GM21786 (cell line): ENCODE results near the gene CPT1B.
"Not testable (repeated sequence)": the region's sequence is repeated elsewhere in the genome, so short reads cannot be mapped to it uniquely, and the experiment has no call there.

ENCODE experiments used
- ATAC-seq: cut with Tn5 transposase; IDR thresholded peaks from one replicate; pipeline ENCODE4 v1.9.1; 2021; ENCODE audit not compliant: unreplicated experiment

The CPT1B gene

DNA sequence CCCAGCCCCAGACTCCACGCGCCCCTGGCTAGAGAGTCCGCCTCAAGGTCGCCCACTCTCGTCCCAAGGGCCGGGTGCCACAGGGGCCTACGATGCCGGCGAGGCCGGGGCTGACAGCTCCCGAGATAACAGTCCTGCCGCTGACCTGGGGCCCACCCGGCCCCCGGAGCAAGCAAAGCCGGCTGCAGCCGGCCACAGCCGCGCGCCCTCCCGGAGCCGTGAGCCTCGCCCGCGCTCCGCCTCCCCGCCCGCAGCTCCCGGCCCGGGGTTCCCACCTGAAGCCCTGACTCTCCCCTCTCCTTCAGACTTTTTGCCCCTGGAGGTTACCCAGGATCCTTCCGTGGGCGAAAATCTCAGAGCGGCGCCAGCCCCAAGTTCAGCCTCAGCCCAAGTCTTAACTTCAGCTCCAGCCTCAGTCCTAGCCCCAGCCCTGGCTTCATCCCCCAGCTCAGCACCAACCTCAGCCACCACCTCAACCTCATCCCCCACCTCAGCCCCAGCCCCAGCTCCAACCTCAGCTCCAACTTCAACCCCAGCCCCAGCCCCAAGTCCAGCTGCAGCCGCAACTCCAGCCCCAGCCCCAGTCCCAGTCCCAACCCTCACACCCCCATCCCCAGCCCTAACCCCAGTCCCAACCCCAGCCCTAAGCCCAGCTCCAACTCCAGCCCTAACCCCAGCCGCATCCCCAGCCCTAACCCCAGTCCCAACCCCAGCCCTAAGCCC is 30.8 kb downstream of the CPT1B start:
- ATAC-seq: no peak

DNA sequence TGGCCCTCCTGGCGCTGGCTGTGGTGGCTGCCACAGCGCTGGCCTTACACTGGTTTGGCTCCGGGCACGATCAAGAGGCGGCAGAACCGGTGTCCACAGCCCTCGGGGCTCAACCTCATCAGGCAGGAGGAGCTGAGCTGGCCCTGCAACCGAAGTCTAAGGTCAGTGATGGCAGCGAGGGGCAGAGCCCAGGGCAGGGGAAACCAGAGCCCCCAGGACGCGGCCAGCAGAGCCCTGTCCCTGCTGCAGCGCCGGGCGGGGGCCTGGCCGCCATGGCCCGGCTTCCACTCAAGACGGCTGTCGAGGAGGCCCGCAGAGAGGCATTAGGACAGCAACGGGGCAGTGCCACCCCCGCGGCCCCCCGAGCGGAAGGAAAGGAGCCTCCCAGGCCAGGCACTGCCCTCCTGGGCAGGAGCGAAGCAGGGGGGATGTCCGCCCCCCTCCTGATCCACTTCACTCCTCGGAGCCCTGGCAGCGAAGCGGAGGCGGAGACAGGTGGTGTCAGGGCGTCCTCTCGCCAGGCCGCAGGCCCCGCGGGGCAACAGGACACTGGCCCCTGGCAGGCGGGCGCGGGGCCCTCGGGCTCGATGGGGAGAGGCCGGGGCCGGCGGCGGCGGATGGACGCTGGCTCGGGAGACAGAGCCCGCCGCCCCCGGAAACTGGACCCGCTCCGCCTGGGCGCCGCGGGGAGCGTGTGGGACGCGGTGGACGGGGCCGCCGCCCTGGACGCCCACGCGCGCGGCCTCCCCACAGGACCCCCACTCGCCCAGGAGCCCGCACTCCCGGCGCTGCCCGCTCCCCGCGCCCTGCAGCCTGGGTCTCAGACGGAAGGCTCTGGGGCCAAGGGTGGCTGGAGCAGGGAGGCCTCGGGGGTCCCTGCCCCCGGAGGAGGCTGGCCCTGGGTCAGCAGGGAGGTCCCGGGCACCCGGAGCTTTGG is 31.6 kb downstream of the CPT1B start:
- no peak for ATAC-seq

DNA sequence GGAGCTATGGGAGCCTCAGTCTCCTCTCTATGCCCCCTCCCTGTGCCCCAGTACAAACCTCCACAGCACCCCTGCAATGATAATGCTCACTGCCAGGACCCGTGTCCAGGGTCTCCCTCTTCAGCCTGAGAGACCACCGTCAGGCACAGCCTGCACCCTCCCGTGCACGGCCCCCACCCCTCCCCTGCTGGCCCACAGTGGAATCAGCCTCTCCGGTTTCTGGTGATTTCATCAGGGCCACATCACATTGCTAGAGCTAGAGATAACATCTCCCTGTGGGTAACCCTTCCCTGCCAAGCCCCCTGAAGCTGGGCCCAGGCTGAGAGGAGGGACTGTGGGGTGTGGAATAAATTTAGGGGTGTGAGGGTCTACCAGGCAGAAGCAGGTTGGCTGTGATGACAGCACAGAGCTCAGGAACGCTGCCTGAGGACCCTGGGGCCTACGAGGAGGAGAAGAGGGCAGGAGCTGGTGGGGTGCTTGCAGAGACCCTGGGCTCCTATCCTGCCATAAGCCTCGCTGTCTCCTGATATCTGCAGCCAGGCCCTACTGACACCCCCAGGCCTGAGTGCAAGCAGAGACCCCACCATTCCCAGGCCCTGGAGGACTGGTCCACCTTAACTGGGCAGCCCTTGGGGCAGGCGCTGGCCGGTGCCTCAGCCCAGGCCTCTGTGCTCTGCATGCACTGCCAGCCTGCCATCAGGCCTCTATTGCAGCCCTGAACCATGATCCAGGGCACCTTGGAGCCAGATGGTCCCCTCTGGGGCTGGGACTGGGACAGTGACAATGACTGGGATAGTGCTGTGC is 32.5 kb downstream of the CPT1B start, which contains the start of gene KLHDC7B:
Gene KLHDC7B (plus strand): TSS at position 378 of the 804 bp plus-strand sequence. CDS start 345 bp downstream, at position 723.
- no peak for ATAC-seq

DNA sequence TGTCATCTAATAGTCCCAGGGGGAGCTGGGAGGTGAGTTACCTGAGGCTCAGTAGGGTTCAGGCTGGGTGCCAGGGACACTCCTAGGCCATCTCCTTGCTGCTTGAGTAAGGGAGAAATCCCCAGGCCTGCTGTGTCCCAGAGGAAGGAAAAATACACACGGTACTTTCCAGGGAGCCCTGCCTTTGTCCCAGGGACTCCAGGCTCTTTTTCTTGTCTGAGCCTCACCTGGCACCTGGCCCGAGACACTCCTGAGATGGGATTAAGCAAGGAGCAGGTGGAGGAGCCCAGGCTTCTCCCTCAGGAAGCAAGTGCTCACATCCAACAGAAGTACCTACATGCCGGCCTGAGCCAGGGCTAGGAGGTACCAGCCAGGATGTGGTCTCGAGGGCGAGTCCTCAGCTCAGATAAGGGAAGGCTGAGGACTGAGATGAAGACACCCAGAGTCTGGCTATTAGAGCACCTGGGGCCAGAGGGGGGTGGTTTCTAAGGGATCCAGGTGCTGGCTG is 33.4 kb downstream of the CPT1B start:
- no peak for ATAC-seq

DNA sequence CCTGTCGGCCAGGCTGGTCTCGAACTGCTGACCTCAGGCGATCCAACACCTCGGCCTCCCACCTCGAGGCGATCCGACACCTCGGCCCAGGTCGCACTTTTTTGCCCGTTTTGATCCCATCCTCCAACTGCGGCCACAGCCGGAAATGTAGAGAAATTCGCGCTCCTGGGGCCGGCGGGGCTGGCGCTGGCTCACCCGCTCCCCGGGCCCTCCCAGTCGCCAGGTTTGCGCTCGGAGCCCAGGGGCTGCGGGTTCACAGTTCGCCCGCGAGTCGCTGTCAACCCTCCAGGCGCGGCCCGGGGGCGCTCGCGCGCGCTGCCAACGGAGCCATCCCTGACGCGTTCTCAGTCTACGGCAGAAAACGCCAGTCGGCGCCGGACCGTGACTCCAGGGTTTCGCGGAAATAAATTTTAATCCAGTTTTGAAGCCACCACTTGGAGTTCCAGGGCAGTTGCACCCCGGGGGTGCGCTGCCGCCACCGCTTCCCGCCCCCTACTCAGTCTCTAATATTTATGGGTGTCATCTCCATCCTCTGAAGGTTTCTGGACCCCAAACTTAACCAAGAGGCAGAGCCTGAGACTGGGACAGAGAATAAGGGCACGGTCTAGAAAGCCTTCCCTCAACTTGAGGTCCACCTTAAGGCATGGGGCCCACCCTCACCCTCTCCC is 34.0 kb downstream of the CPT1B start:
- no peak for ATAC-seq

DNA sequence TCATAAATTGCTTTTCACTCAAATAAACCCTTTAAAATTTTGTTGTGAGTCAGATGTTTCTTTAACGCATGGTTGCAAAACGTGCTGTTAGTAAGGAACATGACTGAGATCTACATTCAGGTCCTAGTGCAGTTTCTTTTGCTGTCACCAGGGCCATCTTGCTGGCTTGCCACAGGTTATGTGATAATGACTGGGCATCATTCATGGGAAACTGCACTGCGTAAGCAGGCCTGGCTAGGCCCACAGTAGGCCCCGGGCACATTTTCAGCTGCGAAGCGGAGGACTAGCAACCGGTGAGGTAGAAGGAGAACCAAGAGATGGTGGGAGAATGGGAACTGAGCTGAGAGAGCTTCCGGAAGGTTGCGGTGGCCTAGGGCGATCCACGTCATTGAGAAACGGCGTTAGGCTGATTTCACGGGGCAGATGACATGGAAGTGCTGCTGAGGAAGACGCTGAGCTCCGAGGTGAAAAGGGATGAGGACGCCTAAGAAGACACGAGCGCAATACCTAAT is 35.8 kb downstream of the CPT1B start:
- ATAC-seq: no peak

DNA sequence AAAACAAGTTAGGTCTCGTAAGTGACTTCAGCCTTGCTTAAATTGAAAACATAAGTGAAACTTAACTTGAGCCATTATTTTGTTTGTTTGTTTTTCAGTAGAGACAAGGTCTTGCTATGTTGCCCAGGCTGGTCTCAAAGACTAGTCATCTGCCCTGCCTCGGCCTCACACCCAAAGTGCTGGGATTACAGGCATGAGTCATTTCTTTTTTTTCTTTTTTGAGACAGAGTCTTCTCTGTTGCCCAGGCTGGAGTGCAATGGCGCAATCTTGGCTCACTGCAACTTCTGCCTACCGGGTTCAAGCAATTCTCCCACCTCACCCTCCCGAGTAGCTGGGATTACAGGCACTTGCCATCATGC is 36.6 kb downstream of the CPT1B start:
- not testable (repeated sequence) for ATAC-seq

DNA sequence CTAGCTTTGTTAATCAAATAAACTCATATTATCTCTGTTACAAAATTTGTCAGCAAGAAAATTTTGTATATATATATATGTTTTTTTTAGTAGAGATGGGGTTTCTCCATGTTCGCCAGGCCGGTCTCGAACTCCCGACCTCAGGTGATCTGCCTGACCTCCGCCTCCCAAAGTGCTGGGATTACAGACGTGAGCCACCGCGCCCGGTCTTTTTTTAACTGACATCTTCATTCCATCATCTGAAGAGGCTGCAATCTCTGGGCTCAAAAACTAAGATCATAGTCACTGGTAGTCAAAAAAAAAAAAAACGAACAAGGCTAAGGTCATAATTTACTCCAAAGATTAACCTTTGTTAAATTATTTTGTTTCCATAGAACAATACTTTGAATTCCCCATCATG is 37.8 kb downstream of the CPT1B start:
- no peak for ATAC-seq

DNA sequence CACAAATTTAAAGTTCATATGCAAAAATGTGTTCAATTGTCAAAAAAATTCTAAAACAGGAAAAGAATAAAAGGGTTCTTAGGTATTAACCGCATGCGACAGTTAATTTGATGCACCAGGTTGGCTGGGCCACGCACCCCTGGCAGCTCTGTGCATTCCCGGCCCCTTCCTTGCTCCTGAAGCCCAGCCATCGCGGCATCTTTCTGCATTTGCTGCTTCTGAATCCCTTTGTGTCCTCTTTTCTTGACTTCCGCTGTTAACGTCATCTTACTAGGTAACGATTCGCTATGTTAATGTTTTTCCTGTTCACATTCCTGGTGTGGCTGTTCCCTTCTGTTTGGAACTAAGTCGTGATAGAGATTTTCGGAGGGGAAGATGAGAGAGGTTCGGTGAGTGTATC is 40.5 kb downstream of the CPT1B start:
- no peak for ATAC-seq

DNA sequence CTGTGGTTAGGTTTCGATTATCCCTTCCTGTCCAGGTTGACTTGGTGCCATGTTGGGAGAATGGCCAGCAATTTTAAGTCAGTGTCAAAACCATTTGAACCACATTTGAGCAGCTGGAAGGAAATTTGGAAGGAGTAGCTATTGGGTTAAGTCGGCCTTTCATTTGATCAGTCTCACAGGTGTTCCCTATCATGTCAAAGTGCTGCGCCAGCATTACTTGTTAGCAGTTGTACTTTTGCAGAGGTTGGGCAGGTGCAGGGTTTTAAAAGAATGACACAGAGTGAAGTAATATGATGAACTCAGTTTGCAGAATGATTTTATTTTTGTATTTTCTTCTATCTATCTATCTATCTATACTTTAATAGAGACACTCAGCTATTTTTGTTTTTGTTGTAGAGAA is 42.0 kb downstream of the CPT1B start:
- ATAC-seq: no peak

DNA sequence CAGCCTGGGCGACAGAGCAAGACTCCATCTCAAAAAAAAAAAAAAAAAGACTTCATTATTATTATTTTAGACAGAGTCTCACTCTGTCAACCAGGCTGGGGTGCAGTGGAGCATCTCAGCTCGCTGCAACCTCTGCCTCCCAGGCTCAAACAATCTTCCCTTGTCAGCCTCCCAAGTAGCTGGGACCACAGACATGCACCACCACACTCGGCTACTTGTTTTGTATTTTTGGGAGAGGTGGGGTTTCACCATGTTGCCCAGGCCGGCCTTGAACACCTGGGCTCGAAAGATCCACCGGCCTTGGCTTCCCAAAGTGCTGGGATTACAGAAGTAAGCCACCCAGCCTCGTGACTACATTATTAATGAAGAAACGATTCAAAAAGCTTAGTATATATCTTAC is 43.1 kb downstream of the CPT1B start:
- ATAC-seq: no peak

DNA sequence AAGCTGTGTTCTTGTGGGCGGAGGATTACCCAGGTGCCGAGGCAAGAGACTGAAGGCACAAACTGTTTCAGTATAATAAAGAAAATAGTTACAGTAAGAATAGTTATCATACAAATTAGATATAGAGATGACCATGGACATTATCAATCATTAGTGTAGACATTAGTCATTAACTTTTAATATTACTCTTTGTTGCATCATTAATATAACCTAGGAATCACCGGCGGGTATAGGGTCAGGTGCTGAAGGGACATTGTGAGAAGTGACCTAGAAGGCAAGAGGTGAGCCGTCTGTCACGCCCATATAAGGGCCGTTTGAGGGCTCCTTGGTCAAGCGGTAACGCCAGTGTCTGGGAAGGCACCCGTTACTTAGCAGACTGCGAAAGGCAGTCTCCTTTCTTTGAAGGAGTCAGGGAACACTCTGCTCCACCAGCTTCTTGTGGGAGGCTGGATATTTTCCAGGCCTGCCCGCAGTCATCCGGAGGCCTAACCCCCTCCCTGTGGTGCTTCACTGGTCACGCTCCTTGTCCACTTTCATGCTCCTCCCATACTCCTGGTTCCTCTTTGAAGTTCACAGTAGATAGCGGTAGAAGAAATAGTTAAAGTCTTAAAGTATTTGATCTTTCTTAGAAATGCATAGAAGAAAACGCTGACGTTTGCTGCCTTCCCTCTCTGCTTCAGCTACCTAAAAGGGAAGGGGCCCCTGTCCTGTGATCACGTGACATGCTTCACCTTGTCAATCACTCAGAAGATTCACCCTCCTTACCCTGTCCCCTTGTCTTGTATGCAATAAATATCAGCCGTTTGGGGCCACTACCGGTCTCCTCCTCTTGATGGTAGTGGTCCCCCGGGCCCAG is 44.1 kb downstream of the CPT1B start:
- not testable (repeated sequence) for ATAC-seq

DNA sequence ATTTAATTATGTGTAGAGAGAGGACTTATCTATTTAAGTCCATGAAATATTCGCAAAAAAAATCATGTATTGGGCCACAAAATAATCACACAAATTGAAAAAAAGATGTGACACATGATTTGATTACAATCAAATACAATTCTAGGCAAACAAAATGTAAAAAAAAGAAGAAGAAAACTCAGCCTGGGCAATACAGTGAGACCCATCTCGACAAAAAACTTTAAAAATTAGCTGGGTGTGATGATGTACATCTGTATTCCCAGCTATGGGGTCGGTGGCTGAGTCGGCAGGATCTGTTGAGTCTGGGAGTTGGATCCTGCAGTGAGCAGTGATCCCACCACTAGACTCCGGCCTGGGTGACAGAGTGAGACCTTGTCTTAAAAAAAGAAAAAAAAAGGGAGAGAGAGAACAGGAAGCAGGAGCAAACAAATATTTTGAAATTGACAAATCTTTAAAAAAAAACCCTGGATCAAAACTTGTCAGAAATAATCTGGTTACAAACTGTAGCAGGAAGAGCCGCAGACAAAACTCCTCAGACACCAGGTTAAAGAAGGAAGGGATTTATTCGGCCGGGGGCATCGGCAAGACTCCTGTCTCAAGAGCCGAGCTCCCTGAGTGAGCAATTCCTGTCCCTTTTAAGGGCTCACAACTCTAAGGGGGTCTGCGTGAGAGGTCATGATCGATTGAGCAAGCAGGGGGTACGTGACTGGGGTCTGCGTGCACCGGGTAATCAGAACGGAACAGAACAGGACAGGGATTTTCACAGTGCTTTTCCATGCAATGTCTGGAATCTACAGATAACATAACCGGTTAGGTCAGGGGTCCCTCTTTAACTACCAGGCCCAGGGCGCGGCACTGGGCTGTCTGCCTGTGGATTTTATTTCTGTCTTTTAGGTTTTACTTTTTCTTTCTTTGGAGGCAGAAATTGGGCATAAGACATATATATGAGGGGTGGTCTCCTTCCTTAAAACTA is 45.1 kb downstream of the CPT1B start:
- ATAC-seq: no peak

DNA sequence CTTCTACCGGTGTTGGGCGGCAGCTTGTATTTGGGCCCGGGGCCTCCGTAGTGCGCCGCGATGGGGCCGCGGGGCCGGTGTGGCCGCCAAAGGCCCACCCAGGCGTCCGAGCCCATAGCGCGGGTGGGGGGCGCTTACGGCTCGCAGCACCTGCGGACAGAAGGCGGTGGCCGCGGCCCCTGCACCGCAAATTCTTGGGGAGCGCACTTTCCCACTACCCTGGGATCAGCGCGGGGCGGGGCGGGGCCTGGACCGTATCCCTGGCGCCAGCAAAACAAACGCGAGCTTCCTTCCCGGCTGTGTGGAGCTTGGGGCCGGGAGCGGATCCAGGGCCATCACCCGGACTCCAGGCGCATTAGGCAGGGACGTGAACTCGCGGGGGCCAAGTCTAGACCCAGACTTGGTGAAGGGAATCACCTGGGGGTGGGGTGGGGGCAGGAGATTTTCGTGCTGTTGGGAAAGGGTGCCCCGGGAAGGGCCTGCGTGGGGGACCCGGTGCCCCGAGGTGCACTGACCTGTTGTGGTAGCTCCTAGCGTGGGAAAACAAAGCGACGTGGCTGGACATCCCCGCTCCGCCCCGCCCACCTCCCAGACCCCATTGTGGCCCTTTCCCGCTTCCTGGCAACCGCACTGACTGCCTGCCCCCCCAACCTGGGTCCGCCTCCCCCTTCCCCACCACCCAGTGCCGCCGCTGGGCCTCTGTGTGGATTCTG is 46.1 kb downstream of the CPT1B start:
- no peak for ATAC-seq

DNA sequence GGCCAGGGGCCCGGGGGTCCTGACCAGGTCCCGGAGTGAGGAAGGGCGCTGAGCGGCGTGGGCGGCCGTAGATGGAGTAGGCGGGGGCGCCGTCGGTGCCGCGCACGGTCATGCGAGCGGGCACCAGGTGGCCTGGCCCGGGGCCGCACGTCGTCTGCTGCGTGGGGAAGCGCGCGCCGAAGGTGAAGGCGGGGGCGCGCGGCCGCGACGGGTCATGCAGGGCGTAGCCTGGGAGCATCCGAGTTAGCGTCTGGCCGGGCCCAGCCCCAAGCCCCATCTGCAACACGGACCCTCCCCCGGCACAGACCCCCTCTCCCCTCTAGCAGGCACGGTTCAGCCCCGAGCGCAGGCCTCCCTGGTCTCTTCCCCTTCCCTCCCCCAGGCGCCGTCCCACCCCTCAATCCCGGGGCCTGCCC is 46.7 kb downstream of the CPT1B start:
- ATAC-seq: no peak

DNA sequence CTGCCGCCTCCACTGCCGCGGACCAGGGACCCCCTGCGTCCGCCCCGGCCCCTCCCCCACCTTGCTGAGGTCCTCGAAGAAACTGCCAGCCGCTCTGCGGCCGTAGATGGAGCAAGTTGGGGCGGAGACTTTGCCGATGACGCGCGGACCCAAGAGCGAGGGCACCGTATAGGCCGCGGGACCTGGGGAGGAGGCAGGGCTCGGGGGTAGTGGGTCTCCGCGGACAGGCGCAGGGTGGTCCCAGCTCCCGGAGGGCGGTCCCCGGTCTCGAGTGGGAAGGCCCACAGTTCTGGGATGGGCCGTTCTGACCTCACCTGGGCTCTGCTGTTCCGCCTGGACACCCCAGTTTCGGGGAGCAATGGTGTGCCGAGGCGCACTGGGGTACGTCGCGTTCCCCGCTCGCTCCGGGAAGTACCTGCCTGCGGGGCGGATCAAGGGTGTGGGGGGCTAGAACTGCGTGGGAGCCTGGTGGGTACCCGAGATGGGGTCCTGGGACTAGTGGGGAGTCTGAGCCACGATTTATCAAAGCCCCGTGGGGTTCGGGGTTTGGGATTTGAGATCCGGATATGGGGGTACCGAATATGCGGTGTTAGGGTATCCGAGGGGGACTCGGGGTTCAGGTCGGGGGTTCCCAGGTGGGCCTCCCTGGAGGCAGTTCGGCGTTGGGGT is 47.2 kb downstream of the CPT1B start:
- ATAC-seq: peak; percentile 22

DNA sequence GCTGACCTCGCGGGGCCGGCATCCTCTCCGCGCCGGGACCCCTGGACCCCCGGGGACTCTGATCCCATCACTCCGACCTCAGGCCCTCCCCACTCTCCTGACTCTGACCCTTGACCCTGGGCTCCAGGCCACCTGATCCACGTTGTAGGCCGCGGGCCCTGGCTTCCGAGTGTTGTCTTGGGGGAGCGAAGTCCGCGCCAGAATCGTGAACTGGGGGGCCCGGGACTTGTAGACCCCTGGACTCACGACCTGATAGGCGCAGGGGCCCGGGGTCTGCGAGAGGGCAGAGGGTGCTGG is 47.7 kb downstream of the CPT1B start:
- ATAC-seq: no peak
